PFSK-1 (cell line): Measurements from ENCODE around the gene TMPRSS5.

Experiments
- POLR2AphosphoS5 ChIP-seq: IDR thresholded peaks from 2 replicates; pipeline ENCODE4 v1.6.1; 2012; ENCODE audit warnings: low read depth, mild to moderate bottlenecking, control low read depth, low read length, moderate library complexity
- SIN3A ChIP-seq: IDR thresholded peaks from 2 replicates; pipeline ENCODE4 v1.6.1; 2012; ENCODE audit warnings: mild to moderate bottlenecking, low read length, moderate library complexity, borderline replicate concordance; ENCODE audit not compliant: insufficient read depth
- TAF1 ChIP-seq: IDR thresholded peaks from 2 replicates; pipeline ENCODE4 v1.6.1; 2012; ENCODE audit warnings: low read length, control low read depth, borderline replicate concordance; ENCODE audit not compliant: insufficient read depth
- TF ChIP-seq, protein P1 (sequence below), 2 experiments: IDR thresholded peaks; 2 replicates each; pipeline versions ENCODE4 v1.6.1 to v1.8.0; 2011 to 2012; ENCODE audit warnings: low read depth in 2 of 2, low read length in 2 of 2, control low read depth in 1 of 2, inconsistent platforms in 1 of 2, mild to moderate bottlenecking in 1 of 2, moderate library complexity in 1 of 2; ENCODE audit not compliant: insufficient read depth in 1 of 2

GRCh38 chr11:113697111-113697510, 9.0 kb downstream of the TMPRSS5 start:
- TF ChIP-seq POLR2AphosphoS5, result no peak
- TF ChIP-seq, protein P1, sequence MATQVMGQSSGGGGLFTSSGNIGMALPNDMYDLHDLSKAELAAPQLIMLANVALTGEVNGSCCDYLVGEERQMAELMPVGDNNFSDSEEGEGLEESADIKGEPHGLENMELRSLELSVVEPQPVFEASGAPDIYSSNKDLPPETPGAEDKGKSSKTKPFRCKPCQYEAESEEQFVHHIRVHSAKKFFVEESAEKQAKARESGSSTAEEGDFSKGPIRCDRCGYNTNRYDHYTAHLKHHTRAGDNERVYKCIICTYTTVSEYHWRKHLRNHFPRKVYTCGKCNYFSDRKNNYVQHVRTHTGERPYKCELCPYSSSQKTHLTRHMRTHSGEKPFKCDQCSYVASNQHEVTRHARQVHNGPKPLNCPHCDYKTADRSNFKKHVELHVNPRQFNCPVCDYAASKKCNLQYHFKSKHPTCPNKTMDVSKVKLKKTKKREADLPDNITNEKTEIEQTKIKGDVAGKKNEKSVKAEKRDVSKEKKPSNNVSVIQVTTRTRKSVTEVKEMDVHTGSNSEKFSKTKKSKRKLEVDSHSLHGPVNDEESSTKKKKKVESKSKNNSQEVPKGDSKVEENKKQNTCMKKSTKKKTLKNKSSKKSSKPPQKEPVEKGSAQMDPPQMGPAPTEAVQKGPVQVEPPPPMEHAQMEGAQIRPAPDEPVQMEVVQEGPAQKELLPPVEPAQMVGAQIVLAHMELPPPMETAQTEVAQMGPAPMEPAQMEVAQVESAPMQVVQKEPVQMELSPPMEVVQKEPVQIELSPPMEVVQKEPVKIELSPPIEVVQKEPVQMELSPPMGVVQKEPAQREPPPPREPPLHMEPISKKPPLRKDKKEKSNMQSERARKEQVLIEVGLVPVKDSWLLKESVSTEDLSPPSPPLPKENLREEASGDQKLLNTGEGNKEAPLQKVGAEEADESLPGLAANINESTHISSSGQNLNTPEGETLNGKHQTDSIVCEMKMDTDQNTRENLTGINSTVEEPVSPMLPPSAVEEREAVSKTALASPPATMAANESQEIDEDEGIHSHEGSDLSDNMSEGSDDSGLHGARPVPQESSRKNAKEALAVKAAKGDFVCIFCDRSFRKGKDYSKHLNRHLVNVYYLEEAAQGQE (IDR thresholded peaks at IDR 0.05; ENCODE audit: insufficient read depth in 1 of 2, low read depth in 2 of 2, low read length in 2 of 2), result no peak
- no peak for TF ChIP-seq TAF1
- no peak for TF ChIP-seq SIN3A
